Measurements from ENCODE around the gene RAC2.

GRCh38 chr22:37182949-37183245 is 61.2 kb downstream of the RAC2 start:
- TF ChIP-seq, protein P1, sequence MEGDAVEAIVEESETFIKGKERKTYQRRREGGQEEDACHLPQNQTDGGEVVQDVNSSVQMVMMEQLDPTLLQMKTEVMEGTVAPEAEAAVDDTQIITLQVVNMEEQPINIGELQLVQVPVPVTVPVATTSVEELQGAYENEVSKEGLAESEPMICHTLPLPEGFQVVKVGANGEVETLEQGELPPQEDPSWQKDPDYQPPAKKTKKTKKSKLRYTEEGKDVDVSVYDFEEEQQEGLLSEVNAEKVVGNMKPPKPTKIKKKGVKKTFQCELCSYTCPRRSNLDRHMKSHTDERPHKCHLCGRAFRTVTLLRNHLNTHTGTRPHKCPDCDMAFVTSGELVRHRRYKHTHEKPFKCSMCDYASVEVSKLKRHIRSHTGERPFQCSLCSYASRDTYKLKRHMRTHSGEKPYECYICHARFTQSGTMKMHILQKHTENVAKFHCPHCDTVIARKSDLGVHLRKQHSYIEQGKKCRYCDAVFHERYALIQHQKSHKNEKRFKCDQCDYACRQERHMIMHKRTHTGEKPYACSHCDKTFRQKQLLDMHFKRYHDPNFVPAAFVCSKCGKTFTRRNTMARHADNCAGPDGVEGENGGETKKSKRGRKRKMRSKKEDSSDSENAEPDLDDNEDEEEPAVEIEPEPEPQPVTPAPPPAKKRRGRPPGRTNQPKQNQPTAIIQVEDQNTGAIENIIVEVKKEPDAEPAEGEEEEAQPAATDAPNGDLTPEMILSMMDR (IDR thresholded peaks at IDR 0.05) = no peak
- TF ChIP-seq POLR2AphosphoS5 (IDR thresholded peaks at IDR 0.05) (no peak), POLR2A (IDR thresholded peaks at IDR 0.05) (no peak), EP300 (IDR thresholded peaks at IDR 0.05) (no peak)
